ACC112 (cell line): Measurements from ENCODE around the gene TIMM22.
A peak's percentile ranks its signal among the peaks of the same experiment; 100 is the strongest.
"Not testable (repeated sequence)": the region's sequence is repeated elsewhere in the genome, so short reads cannot be mapped to it uniquely, and the experiment has no call there.

Experiments used
- H2AFZ ChIP-seq: fragments of 200-600 bp; sonication (generic); one replicate; pipeline ENCODE4 v1.6.0; 2017; ENCODE audit warnings: antibody characterized with exemption, low read length; ENCODE audit not compliant: unreplicated experiment
- H3K27ac ChIP-seq: fragments of 200-600 bp; sonication (generic); 2 replicates; pipeline ENCODE4 v1.5.1; 2014; ENCODE audit warnings: low read depth, mild to moderate bottlenecking, antibody characterized with exemption, low read length, moderate library complexity
- H3K27me3 ChIP-seq: fragments of 200-600 bp; sonication (generic); 2 replicates; pipeline ENCODE4 v1.6.1; 2014; ENCODE audit warnings: mild to moderate bottlenecking, antibody characterized with exemption, low read length, moderate library complexity, mixed read lengths; ENCODE audit not compliant: insufficient read depth
- H3K36me3 ChIP-seq: fragments of 200-600 bp; sonication (generic); 2 replicates; pipeline ENCODE4 v1.6.1; 2016; ENCODE audit warnings: mild to moderate bottlenecking, antibody characterized with exemption, low read length, moderate library complexity, mixed read lengths; ENCODE audit not compliant: insufficient read depth
- H3K4me1 ChIP-seq: fragments of 200-600 bp; sonication (generic); one replicate; pipeline ENCODE4 v1.6.1; 2016; ENCODE audit warnings: low read length, mixed read lengths; ENCODE audit not compliant: insufficient read depth, unreplicated experiment, control insufficient read depth
- H3K4me3 ChIP-seq: fragments of 200-600 bp; sonication (generic); 2 replicates; pipeline ENCODE4 v1.5.1; 2014; ENCODE audit warnings: mild to moderate bottlenecking, low read depth, low read length
- H3K79me2 ChIP-seq: fragments of 200-600 bp; sonication (generic); one replicate; pipeline ENCODE4 v1.6.0; 2016; ENCODE audit warnings: low read length; ENCODE audit not compliant: control insufficient read depth, unreplicated experiment, insufficient read depth

Gene TIMM22

DNA sequence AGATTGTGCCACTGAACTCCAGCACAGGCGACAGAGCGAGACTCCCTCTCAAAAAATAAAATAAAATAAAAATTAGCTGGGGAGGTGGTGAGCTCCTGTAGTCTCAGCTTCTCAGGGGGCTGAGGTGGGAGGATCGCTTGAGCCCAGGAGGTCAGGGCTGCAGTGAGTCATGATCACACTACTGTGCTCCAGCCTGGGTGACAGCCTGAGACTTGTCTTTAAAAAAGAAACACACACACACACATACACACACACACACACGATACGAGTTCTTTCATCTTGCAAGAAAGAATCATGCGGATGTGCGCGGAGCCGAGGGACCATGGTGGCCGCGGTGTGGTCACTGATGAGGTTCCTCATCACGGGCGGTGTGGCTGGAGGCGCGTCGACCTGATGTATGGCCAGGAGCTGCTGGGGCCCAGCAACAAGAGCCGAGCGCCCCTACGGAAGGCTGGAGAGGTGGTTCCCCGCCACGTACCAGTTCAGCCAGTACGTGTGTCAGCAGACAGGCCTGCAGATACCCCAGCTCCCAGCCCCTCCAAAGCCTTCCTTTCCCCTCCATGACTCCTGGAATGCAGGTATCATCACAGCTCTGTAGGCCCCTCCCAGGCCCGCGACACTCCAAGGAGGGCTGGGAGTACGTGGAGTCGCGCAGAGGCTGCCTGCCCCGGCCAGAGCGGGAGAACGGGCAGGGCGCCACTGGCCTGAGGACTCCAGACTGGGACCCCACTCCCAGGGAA is 38.0 kb upstream of the TIMM22 start:
- H2AFZ ChIP-seq, result no peak overlapping the region
- no peak overlapping the region for H3K27ac ChIP-seq
- no peak overlapping the region for H3K4me3 ChIP-seq
- H3K4me1 ChIP-seq, result peaks cover 6% of the 10 kb centered on the region
- H3K36me3 ChIP-seq, result no peaks in the 10 kb centered on the region
- no peaks in the 10 kb centered on the region for H3K27me3 ChIP-seq
- H3K79me2 ChIP-seq, result peaks cover 4% of the 10 kb centered on the region

DNA sequence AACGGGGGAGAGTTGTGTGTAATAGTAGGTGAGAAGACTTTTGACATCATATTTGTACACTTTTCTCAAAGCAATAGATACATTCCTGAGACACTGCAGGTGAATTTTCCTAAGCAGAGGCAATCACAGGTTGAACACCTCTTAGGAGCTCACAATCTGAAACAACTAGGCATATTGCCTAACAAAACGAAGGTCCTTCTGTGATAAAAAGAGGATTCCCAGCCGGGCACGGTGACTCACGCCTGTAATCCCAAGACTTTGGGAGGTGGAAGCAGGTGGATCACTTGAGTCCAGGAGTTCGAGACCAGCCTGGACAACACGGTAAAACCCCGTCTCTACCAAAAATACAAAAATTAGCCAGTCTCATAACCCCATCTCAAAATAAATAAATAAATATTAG is 34.8 kb upstream of the TIMM22 start:
- no peaks in the 10 kb centered on the region for H3K36me3 ChIP-seq
- H3K27ac ChIP-seq, result no peak overlapping the region
- no peaks in the 10 kb centered on the region for H3K27me3 ChIP-seq
- H3K4me1 ChIP-seq, result no peaks in the 10 kb centered on the region
- no peak overlapping the region for H3K4me3 ChIP-seq
- peaks cover 8% of the 10 kb centered on the region for H3K79me2 ChIP-seq
- H2AFZ ChIP-seq, result no peak overlapping the region

DNA sequence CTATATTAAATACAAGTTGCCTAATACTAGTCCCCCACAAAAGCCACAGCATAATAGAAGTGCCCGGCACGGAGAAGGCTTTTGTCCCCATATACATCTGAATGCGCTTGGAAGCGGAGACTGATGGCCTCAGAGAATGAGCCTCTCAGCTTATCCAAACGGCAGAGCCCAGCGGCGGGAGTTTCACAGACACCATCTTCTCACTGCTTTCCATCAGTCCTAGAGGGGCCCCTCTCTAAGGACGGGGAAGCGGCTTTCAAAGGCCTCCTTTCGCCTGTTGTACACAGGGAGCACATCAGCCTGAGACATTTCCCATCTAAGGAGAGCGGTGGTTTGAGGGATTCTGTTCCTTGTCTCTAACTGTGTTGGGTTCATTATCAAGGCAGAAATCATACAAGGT is 34.3 kb upstream of the TIMM22 start:
- H2AFZ ChIP-seq, result no peak overlapping the region
- no peak overlapping the region for H3K4me3 ChIP-seq
- H3K27me3 ChIP-seq, result no peaks in the 10 kb centered on the region
- no peaks in the 10 kb centered on the region for H3K36me3 ChIP-seq
- no peaks in the 10 kb centered on the region for H3K4me1 ChIP-seq
- H3K79me2 ChIP-seq, result peaks cover 13% of the 10 kb centered on the region
- H3K27ac ChIP-seq, result no peak overlapping the region

DNA sequence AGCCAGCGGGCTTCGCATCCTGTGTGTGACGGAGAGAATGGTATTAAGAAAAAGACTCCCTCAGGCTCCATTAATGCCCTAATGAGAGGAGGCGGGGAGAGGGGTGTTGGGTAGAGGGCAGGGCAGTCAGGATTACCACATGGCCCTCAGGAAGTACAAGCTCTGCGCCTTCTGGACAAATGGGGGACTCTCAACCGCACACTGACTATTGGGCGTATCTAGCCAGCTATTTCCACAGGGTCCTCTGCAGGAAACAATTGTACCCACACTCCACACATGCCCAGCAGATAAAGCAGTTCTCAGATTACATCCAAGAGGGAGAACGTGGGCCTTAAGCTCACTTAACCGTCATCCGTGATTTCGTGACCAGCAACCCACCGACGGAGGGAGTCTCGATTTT is 32.1 kb upstream of the TIMM22 start:
- no peaks in the 10 kb centered on the region for H3K36me3 ChIP-seq
- no peak overlapping the region for H3K4me3 ChIP-seq
- H3K79me2 ChIP-seq, result peaks cover 22% of the 10 kb centered on the region
- no peak overlapping the region for H3K27ac ChIP-seq
- no peak overlapping the region for H2AFZ ChIP-seq
- no peaks in the 10 kb centered on the region for H3K4me1 ChIP-seq
- no peaks in the 10 kb centered on the region for H3K27me3 ChIP-seq

DNA sequence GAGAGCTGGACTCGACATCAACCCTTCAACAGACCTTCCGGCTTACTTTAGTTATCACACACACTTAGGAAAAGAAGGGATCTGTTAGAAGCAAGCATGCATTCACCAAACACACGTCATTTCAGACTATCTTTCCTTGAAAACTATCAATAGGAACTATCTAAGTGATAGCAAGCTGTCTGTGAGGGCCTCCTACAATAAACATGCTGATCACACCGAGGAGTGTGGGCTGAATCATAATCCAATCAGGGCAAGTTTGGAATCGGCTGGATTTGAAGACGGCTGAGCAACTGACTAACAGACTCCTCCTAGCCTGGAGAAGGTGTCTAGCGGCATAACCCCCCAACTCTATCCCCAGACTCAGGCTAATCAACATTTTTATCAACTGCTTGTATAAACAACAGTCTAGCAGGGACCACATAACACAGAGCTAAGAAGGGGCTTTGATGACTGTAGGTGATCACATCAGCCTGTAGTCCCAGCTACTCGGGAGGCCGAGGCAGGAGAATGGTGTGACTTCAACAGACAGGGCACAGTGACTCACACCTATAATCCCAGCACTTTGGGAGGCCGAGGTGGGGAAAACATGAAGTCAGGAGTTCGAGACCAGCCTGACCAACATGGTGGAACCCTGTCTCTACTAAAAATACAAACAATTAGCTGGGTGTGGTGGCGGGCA is 31.5 kb upstream of the TIMM22 start:
- no peak overlapping the region for H3K4me3 ChIP-seq
- H2AFZ ChIP-seq, result no peak overlapping the region
- no peaks in the 10 kb centered on the region for H3K36me3 ChIP-seq
- no peak overlapping the region for H3K27ac ChIP-seq
- H3K4me1 ChIP-seq, result no peaks in the 10 kb centered on the region
- H3K27me3 ChIP-seq, result no peaks in the 10 kb centered on the region
- peaks cover 28% of the 10 kb centered on the region for H3K79me2 ChIP-seq

DNA sequence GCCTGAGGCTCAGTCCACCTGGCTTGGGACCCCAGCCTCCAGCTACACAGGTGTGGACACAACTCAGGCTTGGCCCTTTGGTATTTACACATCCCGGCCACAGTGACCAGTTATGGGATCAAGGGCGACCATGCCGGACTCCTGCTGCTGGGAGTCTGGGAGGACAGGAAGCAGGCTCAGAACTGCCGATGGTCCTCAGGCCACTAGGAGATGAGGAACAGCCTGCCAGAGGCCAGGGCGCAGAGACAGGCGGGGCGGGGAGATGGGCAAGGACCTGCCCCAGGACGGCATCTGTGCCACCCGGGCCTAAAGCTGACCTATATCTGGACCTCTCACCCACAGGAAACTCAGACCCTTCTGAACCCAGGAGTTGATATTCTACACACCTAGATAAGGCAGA is 29.8 kb upstream of the TIMM22 start:
- no peak overlapping the region for H3K27ac ChIP-seq
- H2AFZ ChIP-seq, result no peak overlapping the region
- H3K4me3 ChIP-seq, result no peak overlapping the region
- no peaks in the 10 kb centered on the region for H3K36me3 ChIP-seq
- peaks cover 29% of the 10 kb centered on the region for H3K79me2 ChIP-seq
- H3K4me1 ChIP-seq, result no peaks in the 10 kb centered on the region
- no peaks in the 10 kb centered on the region for H3K27me3 ChIP-seq

DNA sequence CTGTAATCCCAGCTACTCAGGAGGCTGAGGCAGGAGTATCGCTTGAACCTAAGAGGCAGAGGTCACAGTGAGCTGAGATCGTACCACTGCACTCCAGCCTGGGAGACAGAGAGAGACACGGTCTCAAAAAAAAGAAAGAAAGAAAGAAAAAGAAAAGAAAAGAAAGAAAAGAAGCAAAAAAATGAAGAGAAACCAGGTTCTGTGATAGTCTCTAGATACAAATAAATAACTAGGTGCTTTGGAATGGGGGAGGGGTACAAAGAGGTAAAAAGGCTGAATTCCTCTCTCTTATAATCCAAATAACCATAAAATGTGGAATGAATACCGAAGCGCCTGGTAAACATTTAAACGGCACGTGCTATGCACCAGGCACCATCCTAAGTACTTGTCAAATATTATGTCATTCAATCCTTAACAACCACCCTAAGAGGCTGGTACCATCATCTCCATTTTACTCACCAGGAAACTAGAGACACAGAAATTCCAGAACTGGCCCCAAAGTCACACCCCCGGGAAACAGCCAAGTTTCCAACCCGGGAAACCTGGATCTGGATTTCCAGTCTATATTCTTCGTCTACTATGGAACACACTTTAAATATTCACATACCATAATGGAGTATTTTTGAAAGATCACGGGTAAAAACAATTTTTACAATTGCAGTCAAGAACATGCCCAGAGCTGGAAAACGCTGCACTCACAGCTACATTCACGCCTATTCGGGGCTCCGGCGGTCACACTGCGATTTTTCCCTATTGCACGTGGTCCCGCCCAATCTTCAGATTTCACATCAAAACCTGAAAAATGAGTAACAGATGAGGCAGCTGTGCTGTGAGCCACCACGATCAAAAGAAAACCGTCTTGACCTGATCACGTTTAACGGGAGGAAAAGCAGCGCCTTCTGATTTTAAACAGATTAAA is 27.9 kb upstream of the TIMM22 start:
- H3K36me3 ChIP-seq, result no peaks in the 10 kb centered on the region
- no peak overlapping the region for H2AFZ ChIP-seq
- peaks cover 27% of the 10 kb centered on the region for H3K79me2 ChIP-seq
- peak overlapping the region; percentile 66 for H3K4me3 ChIP-seq
- no peak overlapping the region for H3K27ac ChIP-seq
- no peaks in the 10 kb centered on the region for H3K4me1 ChIP-seq
- no peaks in the 10 kb centered on the region for H3K27me3 ChIP-seq

DNA sequence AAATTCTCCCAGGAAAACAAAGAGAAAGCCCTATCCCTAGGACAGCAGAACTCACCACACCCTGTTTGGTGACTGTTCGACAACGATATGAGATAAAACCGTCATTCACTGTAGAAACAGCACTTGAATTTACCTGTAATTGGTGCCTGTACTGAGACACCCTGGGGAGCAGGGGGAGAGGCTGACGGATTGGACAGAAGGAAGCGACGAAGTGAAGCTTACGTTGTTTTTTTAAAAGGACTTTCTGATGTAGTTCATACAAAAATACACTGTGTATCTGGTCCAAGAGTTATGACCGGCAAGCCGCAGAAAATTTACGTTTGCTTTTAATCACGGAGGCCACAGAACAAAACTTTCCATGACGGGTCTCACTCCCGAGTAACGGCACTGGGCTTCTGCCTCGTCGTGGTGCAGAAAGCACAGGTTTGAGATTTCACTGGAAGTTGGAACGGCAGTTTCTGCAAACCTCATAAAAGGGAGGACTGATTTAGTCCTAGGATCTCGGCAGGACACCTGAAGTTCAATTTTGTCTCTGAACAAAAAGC is 27.0 kb upstream of the TIMM22 start:
- Histone ChIP-seq H3K79me2 (peaks cover 27% of the 10 kb centered on the region), H2AFZ (no peak overlapping the region), H3K36me3 (no peaks in the 10 kb centered on the region), H3K4me1 (no peaks in the 10 kb centered on the region), H3K27ac (no peak overlapping the region), H3K4me3 (peak overlapping the region; percentile 66), H3K27me3 (no peaks in the 10 kb centered on the region)

DNA sequence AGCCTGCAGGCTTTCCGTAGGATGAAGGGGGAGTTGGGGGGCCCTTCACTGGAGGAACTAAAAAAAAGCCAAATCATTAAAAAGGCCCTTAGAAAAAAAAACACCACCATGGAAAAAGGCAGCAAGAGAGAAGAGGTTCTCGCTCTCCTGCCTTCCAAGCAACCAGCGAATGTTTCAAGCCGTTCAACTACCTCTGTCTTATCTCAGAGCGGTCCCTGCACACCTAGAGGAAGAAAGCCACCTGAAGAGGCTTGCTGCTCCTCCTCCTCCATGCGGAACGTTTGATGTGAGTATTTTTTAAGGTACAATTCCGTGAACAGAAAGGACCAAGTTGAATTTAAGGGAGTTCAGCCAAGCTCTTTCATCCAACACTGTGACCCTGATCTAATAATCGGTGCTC is 26.6 kb upstream of the TIMM22 start:
- Histone ChIP-seq H3K4me1 (peaks cover 5% of the 10 kb centered on the region), H3K79me2 (peaks cover 32% of the 10 kb centered on the region), H3K36me3 (no peaks in the 10 kb centered on the region), H3K27me3 (no peaks in the 10 kb centered on the region), H3K27ac (no peak overlapping the region), H2AFZ (no peak overlapping the region), H3K4me3 (no peak overlapping the region)

DNA sequence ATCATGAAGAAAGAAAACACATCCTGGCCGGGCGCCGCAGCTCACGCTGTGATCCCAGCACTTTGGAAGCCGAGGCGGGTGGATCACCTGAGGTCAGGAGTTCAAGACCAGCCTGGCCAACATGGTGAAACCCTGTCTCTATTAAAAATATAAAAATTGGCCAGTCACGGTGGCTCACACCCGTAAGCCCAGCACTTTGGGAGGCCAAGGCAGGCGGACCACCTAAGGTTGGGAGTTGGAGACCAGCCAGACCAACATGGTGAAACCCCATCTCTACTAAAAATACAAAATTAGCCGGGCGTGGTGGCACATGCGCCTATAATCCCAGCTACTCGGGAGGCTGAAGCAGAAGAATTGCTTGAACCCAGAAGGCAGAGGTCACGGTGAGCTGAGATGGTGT is 25.1 kb upstream of the TIMM22 start:
- peaks cover 39% of the 10 kb centered on the region for H3K79me2 ChIP-seq
- not testable (repeated sequence) for H3K4me3 ChIP-seq, H3K27me3 ChIP-seq, H3K36me3 ChIP-seq, H3K27ac ChIP-seq, H2AFZ ChIP-seq
- peaks cover 15% of the 10 kb centered on the region for H3K4me1 ChIP-seq
